ENCODE results near the gene SPATA2L.

SPATA2L gene

DNA sequence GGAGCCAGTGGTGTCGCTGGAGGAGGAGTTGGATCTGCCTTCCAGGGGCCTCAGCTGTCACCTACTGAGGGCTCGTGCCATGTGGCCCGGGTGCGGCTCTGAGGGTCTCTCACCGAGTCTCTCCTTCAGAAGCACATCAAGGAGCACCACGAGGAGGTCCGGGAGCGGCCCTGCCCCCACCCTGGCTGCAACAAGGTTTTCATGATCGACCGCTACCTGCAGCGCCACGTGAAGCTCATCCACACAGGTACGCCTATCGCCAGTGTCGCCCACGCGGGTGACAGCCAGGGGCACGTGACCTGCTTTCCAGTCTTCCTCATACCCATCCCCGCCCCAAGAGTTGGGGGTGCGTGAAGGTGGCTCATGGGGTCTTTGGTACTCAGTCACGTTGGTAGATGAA, 32.3 kb upstream of the SPATA2L start:
- H3K79me2 ChIP-seq (ENCODE audit: insufficient read depth, low read length), result no peaks in the 10 kb centered on the region
- H3F3A ChIP-seq (ENCODE audit: insufficient read depth), result peaks cover 7% of the 10 kb centered on the region; the same call in 1 of the 2 replicates
- H3K36me3 ChIP-seq (ENCODE audit: low read length), result peaks cover 8% of the 10 kb centered on the region; the same call in 1 of the 2 replicates
- 0 out of 2 replicates have a peak, but pooled peaks cover 2% of the 10 kb centered on the region for H4K20me1 ChIP-seq (ENCODE audit: low read depth, low read length)
- H3K4me3 ChIP-seq (ENCODE audit: insufficient read depth, low read length, poor library complexity, severe bottlenecking), result no peak overlapping the region
- no peaks in the 10 kb centered on the region for H3K27me3 ChIP-seq (ENCODE audit: low read length)
- no peak overlapping the region for H3K4me2 ChIP-seq (ENCODE audit: low read depth, low read length, poor library complexity, severe bottlenecking)
- no peaks in the 10 kb centered on the region for H3K9me2 ChIP-seq (replicated peaks; ENCODE audit: insufficient read depth, low read length)
- no peak overlapping the region for H2AFZ ChIP-seq (ENCODE audit: low read depth, low read length, severe bottlenecking)
- TF ChIP-seq, protein P1, sequence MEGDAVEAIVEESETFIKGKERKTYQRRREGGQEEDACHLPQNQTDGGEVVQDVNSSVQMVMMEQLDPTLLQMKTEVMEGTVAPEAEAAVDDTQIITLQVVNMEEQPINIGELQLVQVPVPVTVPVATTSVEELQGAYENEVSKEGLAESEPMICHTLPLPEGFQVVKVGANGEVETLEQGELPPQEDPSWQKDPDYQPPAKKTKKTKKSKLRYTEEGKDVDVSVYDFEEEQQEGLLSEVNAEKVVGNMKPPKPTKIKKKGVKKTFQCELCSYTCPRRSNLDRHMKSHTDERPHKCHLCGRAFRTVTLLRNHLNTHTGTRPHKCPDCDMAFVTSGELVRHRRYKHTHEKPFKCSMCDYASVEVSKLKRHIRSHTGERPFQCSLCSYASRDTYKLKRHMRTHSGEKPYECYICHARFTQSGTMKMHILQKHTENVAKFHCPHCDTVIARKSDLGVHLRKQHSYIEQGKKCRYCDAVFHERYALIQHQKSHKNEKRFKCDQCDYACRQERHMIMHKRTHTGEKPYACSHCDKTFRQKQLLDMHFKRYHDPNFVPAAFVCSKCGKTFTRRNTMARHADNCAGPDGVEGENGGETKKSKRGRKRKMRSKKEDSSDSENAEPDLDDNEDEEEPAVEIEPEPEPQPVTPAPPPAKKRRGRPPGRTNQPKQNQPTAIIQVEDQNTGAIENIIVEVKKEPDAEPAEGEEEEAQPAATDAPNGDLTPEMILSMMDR (IDR thresholded peaks at IDR 0.05; ENCODE audit: insufficient read depth, low read length, poor library complexity, severe bottlenecking), result no peak
- TF ChIP-seq EZH2phosphoT487 (conservative IDR thresholded peaks at IDR 0.05; ENCODE audit: low read length), result no peak
- no peaks in the 10 kb centered on the region for H3K9me3 ChIP-seq (ENCODE audit: insufficient read depth, low read length)
- no peak overlapping the region for H3K9ac ChIP-seq (ENCODE audit: low read length)
- H3K27ac ChIP-seq (ENCODE audit: low read depth, low read length), result no peak overlapping the region

DNA sequence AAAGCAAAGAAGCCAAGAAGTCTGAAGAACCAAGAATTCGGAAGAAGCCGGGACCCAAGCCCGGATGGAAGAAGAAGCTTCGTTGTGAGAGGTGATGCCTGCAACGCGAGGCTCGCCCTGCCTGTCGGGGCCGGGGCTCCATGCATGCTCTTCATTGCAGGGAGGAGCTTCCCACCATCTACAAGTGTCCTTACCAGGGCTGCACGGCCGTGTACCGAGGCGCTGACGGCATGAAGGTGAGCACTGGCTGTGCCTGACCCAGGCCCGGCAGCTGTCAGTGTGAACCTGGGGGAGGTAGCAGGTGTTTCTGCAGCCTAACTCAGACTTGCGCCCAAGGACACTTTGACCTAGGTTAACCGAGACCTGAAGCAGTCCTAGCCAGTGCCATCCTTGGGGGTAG, 31.8 kb upstream of the SPATA2L start:
- TF ChIP-seq, protein P1 (IDR thresholded peaks at IDR 0.05; ENCODE audit: insufficient read depth, low read length, poor library complexity, severe bottlenecking), result no peak
- TF ChIP-seq EZH2phosphoT487 (conservative IDR thresholded peaks at IDR 0.05; ENCODE audit: low read length), result no peak
- H4K20me1 ChIP-seq (ENCODE audit: low read depth, low read length), result 0 out of 2 replicates have a peak, but pooled peaks cover 2% of the 10 kb centered on the region
- no peak overlapping the region for H3K27ac ChIP-seq (ENCODE audit: low read depth, low read length)
- H3K9me2 ChIP-seq (replicated peaks; ENCODE audit: insufficient read depth, low read length), result no peaks in the 10 kb centered on the region
- no peak overlapping the region for H3K4me3 ChIP-seq (ENCODE audit: insufficient read depth, low read length, poor library complexity, severe bottlenecking)
- no peak overlapping the region for H2AFZ ChIP-seq (ENCODE audit: low read depth, low read length, severe bottlenecking)
- peaks cover 7% of the 10 kb centered on the region; the same call in 1 of the 2 replicates for H3F3A ChIP-seq (ENCODE audit: insufficient read depth)
- no peaks in the 10 kb centered on the region for H3K79me2 ChIP-seq (ENCODE audit: insufficient read depth, low read length)
- H3K27me3 ChIP-seq (ENCODE audit: low read length), result no peaks in the 10 kb centered on the region
- H3K4me2 ChIP-seq (ENCODE audit: low read depth, low read length, poor library complexity, severe bottlenecking), result no peak overlapping the region
- no peak overlapping the region for H3K9ac ChIP-seq (ENCODE audit: low read length)
- H3K36me3 ChIP-seq (ENCODE audit: low read length), result peaks cover 8% of the 10 kb centered on the region; the same call in 1 of the 2 replicates
- no peaks in the 10 kb centered on the region for H3K9me3 ChIP-seq (ENCODE audit: insufficient read depth, low read length)

DNA sequence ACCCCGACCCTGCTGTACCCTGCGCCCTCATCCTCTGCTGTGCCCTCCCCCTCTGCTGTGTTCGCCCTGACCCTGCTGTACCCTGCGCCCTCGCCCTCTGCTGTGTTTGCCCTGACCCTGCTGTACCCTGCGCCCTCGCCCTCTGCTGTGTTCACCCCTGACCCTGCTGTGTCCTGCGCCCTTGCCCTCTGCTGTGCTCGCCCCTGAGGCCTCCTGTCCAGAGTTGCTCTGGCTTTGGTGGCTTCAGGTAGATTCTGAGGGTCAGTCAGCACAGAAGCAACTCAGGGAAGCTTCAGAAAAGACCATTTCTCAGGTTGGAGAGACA, 31.4 kb upstream of the SPATA2L start:
- Histone ChIP-seq H3K4me2 (ENCODE audit: low read depth, low read length, poor library complexity, severe bottlenecking) (no peak overlapping the region), H2AFZ (ENCODE audit: low read depth, low read length, severe bottlenecking) (no peak overlapping the region), H3K27me3 (ENCODE audit: low read length) (no peaks in the 10 kb centered on the region), H4K20me1 (ENCODE audit: low read depth, low read length) (0 out of 2 replicates have a peak, but pooled peaks cover 2% of the 10 kb centered on the region), H3K27ac (ENCODE audit: low read depth, low read length) (no peak overlapping the region), H3K4me3 (ENCODE audit: insufficient read depth, low read length, poor library complexity, severe bottlenecking) (no peak overlapping the region), H3K79me2 (ENCODE audit: insufficient read depth, low read length) (no peaks in the 10 kb centered on the region), H3K36me3 (ENCODE audit: low read length) (peaks cover 8% of the 10 kb centered on the region; the same call in 1 of the 2 replicates), H3K9me3 (ENCODE audit: insufficient read depth, low read length) (no peaks in the 10 kb centered on the region), H3F3A (ENCODE audit: insufficient read depth) (peaks cover 7% of the 10 kb centered on the region; the same call in 1 of the 2 replicates), H3K9ac (ENCODE audit: low read length) (no peak overlapping the region), H3K9me2 (replicated peaks; ENCODE audit: insufficient read depth, low read length) (no peaks in the 10 kb centered on the region)
- TF ChIP-seq, protein P1 (IDR thresholded peaks at IDR 0.05; ENCODE audit: insufficient read depth, low read length, poor library complexity, severe bottlenecking), result no peak
- TF ChIP-seq EZH2phosphoT487 (conservative IDR thresholded peaks at IDR 0.05; ENCODE audit: low read length), result no peak
